HT-29 (cell line): ENCODE results near the gene INPP4B. TPM values are rescaled to one million over a fixed set of nuclear protein-coding genes. Genes with fewer than 3 reads are reported as not detected.

ENCODE experiments used
- DNase-seq: peaks from one replicate; pipeline ENCODE4 v3.0.0-alpha.2; 2015; ENCODE audit warnings: low spot score
- total RNA-seq: library from RNA; depleted of rRNA; stranded (reverse); fragments of >200 nt; shearing (Covaris generic); gene quantifications from 2 replicates; pipeline ENCODE4 v1.2.3, GENCODE V29; 2014

The INPP4B gene
- total RNA-seq, 1 experiment from 2014 or later = 19.1 TPM

DNA sequence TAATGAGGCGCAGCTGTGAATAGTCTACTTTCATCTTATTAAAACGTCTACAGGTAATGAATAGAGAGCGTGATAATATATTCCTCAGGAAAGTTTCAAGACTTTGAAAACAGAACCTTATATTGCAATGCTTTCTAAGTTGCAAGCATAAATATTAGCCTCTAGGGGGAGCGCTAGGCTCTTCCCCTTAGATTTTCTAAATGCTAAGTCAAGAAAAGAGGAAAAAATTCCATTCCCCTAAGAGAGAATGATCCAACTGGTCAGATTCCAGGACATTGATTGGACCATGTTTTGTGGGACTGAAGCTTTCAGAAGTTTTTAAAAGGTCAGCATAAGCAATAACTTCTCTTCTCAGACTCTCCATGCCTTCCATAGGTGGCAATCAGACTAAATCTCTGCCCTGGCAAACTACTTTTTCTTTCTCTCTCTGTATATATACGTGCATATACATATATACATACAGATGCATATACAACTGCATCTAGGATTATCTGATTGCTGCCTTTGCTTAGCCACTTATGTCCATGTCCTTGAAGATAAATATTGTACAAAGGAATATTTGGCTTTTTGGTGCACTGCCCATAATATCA lies 492.9 kb downstream of the INPP4B start:
- DNase-seq = peak; percentile 77

DNA sequence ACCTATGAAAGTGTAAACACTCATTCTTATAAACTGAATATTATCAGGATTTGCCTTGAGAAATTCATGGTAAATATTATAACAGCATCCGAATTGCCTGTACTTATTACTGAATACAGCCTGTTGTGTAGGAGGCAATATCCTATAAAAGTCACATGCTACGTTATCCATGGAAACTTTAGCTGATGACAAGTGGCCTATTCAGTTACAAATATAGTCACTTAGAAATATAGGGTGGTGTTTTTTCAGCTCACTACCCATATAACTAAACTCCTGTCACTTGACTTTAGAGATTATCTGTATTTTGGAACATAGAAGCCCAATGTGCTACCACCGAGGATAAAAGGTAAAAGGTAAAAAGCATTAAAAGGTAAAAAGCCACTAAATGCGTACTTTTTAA lies 493.4 kb downstream of the INPP4B start:
- no peak for DNase-seq

DNA sequence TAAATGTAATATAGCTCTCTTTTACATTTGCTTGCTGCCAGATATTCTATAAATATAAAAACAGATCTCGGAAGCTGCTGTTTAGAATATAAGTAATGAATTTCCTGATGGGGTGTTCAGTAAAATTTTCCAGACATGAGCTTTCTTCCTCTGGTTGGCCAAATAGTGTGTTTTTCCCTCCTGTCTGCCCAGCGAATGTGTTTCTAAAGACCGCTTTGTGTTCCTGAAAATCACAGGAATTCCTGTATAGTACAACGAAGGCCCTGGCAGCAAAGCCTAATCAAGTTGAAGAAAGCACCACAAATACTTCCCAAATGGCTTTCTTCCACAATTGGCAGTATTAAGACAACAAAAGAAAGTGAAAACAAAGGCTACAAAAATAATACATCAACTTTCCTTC lies 494.1 kb downstream of the INPP4B start:
- no peak for DNase-seq

DNA sequence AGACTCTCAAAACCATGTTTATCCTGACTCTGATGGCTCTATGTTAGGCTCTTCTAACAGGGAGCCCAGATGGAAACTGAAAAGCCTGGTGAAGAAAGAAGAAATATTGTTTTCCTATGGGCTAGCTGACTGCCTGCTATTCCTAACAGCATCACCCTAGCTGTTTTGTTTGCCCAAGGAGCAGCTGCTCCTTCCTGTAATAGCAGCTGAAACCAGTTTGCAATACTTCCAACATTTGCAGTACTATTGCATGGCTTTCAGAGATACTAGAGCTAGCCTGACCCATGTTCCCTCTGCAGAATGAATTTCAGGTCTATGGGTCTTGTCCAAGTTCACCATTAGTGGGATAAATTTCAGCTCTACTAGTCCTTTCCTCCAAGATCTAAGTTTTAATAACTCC lies 495.2 kb downstream of the INPP4B start:
- peak; percentile 78 for DNase-seq

DNA sequence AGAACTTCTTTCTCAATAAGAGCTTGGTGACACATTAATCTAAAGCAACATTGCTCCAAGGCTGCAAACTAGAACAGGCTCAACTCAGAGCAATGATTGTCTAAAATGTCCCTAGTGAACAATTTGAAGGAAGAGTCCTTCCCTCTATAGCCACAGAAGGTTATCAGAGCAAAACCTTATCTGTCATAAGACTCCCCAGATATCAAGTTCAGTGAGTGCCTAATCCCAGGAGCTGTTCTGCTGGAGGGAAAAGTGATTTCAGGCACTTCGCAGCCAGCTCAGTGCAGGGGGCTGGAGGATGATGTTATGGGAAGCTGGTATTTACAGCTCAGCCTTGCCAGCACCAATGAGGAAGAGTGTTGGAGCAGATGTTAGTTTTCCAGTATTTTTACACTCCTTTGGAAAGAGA lies 497.5 kb downstream of the INPP4B start:
- no peak for DNase-seq

DNA sequence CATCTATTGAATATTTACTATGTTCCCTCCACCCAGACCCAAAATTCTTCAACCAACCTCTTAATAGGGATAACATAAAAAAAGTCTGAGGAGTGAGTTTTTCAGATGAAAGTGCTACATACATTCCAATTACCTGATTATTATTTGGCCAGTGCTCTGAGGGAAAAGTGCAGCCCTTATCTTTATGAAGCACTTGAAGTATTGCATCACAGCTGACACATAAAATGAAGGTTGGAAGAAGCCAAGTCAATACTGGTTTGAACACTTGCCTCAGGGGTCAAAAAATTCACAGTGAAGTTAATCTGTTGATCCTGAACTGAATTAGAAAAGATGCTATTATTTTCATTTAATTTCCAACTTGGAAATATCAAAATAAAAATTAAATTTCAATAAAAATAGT lies 498.9 kb downstream of the INPP4B start:
- peak; percentile 58 for DNase-seq

DNA sequence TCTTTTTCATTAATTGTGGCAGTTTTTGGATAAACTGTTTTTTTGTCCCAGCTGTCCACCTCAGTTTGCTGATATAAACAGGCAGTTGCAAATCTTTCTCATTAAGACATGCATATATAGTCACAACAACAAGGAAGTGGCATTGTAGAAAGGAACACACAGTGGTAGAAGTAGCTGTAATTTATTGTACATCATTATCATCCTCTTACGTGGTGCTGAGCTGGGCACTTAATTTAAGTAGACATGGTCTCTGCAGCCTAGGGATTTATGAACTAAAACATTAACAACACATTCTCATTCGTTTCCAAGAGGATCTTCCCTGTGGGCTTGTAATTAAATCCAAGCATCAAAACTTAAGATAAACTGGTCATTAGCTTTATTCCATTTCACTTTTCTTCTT lies 500.2 kb downstream of the INPP4B start:
- DNase-seq = no peak

DNA sequence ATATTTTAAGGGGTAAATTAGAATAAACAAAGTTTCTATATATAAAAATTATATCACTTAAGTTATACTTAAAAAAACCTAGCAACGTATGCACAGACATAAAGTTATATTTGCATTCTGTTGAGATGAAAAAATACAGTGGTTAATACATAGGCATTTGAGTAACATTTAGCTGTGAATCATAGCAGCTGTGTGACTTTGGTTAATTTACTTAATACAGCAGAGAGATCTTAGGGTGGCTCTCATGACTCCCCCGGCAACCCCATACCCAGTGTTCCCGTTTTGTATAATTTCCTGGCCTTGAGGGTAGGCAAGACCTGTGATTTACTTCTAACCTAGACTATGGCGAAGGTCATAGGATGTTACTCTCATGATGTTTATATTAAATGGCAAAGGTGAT lies 504.8 kb downstream of the INPP4B start:
- DNase-seq = no peak

DNA sequence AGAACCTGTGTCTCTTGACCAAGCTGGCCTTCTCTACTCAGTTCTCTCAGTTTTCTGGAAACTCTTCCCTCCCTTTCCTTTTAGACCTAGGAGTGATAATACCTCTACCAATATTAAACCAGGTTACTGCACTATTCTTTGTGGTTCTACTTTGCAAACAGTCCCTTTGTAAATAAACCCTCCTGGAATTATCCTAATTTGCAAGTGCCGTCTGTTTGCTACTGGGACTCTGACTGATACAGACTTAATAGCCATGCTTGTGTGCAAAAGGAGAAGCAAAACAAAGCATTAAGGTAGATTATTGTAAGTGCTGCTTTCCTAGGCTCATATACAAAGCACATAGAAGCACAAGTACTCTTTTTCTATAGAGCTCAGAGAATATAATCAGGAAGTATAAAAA lies 507.0 kb downstream of the INPP4B start:
- DNase-seq = no peak

DNA sequence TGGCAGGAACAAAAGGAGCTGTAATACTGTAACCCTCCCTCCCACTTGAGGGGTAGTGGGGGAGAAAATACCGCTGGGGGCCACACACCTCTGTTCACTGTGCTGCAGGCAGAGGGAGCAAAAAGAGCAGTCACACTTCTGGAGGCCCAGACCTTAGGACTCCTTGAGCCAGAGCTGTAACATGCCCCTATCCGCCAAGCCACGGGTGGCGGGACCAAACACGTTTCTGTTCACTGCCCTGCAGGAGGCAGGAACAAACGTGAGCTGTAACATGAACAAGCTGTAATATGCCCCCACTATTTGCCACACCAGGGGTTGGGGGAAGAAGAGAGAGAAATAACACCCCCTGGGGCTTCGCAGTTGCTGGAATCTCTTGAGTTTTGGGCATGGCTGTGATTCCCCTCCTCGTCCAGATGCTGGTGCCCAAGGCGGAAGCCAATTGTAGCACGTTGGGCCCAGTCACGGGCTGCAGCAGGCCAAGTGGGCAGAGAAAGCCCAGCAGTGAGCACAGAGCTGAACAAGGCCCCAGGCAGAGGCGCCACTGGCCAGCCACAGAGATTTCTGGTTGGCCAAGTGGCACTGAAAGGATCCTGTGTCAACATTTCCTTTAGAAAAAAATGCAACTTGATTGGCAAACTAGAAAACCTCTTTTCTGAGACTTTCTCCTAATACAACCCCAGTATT lies 509.7 kb downstream of the INPP4B start:
- no peak for DNase-seq

DNA sequence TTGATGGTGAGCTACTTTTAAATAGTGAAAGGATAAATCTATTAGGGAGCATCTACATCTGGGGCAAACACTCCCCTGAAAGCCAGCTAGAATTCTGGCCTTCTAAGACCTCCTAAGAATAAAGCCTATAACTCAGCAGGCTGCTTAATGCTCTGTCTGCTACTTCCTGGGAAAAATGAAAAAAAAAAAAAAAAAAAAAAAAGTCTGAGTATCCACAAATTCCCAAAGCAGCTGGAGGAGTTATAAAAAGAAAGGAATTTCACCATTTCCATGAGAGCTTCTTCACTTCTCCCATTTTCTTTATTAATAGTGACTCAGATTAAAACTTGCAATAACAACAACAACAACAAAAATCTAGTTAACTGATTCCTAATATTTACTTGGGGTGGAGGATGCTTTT lies 511.2 kb downstream of the INPP4B start:
- no peak for DNase-seq

DNA sequence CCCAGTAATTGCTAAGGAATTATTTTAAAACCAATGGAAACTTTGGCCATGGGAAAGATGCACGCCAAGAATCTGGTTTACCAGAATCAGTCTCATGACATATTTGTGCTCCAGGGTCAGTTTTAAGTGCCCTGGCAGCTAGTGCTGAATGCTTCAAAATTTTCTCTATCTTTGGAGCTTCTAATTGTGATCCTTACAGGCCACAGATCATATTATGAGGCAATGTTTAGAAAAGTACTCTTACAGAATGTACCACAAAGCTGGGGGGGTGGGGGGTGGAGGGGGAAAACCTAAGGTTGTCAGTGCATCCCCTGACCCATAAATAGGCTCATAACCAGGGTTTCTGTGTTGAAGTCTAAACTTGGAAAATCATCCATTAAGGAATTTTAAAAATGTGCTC lies 514.5 kb downstream of the INPP4B start:
- DNase-seq = no peak

DNA sequence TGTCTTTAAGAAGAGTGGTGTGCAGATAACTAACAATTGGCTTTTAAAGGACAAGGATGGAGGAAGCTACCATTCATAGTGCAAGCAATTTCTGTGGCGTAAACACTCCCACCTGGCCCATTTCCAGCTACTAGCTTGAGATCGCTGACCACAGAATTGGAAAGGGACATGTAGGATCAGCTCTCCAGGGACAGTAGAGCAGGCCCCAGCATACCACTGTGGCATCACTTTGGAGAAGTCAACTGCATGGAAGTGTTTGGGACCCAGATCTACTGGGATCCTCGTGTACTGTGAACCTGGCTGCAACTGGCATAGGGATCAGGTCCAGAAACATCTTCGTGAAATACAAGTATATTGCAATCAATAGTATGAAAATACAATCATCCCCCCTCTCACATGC lies 515.0 kb downstream of the INPP4B start:
- no peak for DNase-seq

DNA sequence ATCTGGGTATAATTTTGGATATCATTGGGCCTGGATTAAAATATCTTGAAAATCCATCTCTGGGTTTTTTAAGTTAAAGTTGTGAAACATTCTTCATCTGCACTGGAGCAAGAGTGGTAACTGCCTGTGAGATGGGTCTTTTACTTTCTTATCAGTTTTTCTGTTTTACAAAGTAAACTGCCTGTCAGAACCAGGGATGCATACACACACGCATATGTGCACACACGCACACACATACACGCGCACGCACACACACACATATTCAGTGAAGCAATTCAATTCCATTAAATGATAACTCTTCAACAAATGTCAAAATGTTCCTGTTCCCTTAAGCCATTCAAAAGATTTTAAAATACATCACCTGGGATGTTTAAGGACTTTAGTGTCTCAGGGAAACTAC lies 515.8 kb downstream of the INPP4B start:
- no peak for DNase-seq

DNA sequence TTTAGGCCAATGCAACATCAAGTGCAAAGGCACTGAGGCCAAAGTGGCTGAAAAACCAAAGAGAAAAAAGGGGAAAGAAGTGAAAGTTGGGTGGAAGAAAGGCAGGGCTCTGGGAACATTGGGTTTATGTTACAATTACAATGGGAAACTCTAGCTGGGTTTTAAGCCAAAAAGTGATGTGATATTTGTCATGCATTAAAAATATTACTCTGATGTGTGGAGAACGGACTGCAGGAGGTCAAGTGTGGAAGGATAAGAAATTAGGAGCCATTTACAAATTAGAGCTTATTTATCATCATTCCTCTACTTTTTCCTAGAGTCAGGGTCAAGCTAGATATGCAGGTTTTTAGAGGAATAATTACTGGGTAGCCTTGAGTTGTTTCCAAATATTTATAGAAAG lies 516.8 kb downstream of the INPP4B start:
- no peak for DNase-seq

DNA sequence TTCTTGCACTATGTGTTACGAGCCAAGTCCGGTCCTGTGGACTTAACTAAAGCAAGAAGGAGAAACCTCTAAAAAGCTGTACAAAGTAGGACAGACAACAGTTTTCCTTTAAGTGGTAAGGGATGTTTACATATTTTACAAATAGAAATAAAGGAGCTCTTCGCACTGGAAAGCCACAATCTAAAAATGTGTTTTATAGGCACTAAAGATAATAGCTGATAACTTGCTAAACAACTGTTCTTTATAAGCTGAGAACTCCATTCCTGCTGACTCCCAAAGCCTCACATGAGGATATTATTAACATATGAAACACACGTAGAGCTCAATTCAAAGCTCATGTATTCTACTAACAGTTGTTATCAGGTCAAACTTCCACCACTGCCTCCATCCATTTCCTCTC lies 519.9 kb downstream of the INPP4B start:
- no peak for DNase-seq

DNA sequence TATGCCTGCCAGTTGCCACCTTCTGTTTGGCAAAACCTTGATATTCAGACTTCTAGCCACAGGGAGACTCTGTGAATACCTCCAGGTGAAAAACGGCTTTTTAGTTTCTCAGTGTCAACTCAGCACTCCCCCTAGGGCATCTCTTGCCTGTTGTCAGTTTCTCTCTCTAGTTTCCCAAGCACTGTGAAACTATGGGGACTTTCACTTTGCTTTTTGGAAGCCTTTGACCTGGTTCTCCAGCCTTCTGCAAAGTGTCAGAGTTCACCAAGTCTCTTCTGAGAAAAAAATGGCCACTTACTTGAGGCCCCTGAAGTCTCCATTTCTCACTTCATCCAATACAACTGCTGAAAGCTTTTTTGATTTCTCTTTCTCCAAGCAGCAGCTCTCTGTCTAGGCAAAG lies 521.5 kb downstream of the INPP4B start:
- DNase-seq = no peak

DNA sequence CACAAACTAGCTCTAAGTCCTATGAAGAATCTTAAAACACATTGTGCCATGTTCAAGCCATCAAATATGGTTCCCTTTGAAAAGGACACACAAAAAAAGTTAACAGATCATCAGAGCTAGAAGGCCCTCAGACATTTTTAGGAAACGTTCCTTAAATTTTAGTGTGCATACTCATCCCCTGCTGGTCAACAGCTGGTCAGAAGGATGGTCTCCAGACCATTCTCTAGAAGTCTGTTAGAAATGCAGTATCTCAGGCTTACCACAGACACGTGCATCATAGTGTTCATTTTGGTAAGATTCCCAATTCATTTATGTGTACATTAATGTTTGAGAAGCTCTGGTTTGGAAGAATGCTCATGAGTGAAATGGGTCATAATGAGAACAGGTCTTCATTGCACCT lies 523.1 kb downstream of the INPP4B start:
- no peak for DNase-seq

DNA sequence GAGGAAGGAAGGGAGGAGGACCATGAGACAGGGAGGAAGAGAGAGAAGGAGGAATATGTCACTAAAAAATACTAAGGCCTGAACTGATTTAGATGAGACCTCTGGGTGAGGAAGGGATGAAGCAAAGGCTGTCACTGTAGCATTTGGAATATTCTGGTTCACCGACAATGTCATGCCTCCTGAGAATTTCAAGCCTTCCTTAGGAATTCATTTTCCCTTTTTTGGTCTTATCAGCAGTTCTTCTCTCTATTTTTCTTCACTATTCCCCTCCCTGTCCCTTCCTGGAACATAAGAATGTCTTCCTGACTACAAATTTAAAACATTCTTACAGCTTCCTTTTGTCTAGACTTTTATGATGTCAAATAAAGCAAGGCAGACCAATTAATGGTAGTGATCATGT lies 527.8 kb downstream of the INPP4B start:
- no peak for DNase-seq

DNA sequence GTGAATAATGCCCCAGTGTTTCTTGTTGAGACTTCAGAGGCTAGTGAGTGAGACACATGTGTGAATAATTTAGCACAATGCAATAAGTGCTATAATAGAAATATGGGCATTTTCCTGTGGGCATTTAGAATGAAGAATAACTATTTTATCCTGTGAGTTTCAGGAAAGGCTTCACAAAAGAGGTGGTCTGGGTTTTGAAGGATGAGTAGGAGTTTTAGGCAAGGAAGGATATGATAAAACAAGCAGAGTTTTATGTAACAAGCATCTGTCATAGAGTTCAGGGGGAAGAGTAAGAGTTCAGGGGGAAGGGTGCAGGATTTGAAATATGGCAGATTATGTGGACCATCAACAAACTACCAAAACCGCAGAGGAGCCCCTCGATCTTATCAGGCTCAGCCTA lies 529.2 kb downstream of the INPP4B start:
- no peak for DNase-seq

DNA sequence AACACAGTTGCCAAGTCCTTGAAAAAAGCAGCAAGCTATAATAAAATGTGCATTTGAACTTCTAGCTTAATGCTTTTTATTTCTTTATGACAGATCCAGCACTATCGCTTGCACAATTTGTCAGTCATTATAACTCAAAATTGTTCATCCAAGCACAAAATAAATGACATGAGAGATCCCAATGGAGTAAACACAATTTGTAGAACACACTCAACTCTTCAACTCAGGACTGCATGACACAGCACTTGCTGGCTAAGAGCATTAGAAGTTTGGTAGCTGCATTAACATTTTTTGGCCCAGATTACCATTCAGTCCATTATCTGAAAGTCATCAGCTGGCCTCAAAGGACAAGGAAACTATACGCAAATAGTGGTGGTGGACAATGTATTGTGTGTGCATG lies 530.1 kb downstream of the INPP4B start:
- DNase-seq = no peak

DNA sequence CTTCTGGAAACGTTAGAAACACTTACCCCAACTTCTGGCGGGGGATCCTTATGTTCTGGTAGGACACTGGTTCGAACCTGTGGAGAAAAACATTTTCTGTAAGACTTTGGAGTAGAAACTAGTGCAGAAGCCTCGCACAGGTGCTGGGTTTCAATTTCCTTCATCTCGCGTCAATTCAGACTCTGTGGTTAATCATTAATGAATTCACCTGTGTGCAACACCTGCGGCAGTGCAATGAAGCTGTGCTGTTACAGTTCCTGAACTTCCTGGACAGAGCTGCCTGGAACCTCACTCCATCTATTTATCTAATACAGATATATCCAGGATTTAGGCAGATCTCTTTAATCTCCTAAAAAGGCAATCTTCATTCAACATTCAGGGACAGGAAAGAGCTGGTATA lies 531.4 kb downstream of the INPP4B start:
- DNase-seq = peak; percentile 77

DNA sequence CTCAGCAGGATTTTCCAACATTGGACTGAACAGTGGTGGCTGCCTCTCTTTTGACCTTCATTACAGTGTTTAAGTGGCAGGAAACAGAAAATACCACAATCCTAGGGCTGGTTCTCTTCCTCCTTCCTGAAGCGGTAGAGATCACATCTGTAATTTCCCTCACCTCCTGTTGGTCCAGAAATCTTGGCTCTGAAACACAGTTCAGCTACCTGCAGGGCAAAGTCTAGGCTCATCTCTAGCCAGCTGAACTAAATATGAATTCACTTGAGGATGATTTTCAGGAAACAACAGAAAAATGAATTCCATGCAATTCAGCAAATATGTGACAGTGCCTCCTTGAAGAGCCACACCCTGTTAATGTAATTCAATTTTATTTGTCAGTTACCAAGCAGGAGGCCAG lies 531.9 kb downstream of the INPP4B start:
- DNase-seq = peak; percentile 49

DNA sequence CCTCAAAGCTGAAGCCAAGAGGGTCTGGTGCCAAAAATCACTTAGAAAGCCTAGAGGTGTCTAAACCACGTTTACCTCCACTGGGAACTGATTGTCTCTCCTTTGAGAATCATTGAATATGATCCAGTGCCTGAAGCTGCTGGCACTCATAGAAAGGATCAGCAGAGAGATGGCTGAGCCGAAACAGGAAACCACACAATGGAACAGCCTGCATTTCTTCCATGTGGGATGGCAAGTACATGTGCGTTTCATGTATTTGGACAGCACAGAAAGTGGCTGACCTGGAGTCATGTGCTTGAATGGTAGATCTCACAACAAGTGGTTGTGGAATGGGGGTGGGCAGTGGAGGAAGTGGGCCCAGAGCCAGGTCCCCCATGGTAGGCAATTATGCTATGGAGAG lies 533.7 kb downstream of the INPP4B start:
- DNase-seq = no peak
